Activated naive CD4-positive, alpha-beta T cell treated with anti-CD3 and anti-CD28 coated beads, Interleukin-2, amount 50 U/mL, for 16 hours (primary cell): ENCODE measurements around the gene COL24A1.
"Not testable (repeated sequence)": the region's sequence is repeated elsewhere in the genome, so short reads cannot be mapped to it uniquely, and the experiment has no call there.

Experiments
- DNase-seq: peaks from one replicate; pipeline ENCODE4 v3.0.0-alpha.2; 2020

The COL24A1 gene

GRCh38 chr1:85748120-85748519, 408.5 kb downstream of the COL24A1 start:
- DNase-seq, result no peak

GRCh38 chr1:85746777-85747176, 409.8 kb downstream of the COL24A1 start:
- no peak for DNase-seq

- DNase-seq, result no peak
Observed at GRCh38 chr1:85743814-85744213, 412.8 kb downstream of the COL24A1 start.

DNA sequence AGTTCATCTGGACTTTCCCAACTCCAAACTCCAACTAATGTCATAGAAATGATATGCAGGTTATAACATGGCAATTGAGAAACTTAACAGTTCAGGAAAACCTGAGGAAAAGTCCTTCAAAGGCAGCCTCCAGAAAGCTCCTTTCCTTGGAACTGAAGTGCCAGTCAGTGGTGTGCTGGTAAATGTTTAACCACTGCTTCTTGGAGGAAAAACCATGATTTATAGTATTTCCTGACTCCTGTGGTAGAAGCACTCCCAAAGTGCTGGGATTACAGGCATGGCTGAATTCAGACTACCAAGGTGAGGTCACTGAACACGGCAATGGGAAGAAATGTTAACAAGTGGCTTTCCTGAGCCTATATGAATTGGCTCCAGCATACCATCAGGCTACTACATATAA, 421.6 kb downstream of the COL24A1 start:
- DNase-seq, result no peak

DNA sequence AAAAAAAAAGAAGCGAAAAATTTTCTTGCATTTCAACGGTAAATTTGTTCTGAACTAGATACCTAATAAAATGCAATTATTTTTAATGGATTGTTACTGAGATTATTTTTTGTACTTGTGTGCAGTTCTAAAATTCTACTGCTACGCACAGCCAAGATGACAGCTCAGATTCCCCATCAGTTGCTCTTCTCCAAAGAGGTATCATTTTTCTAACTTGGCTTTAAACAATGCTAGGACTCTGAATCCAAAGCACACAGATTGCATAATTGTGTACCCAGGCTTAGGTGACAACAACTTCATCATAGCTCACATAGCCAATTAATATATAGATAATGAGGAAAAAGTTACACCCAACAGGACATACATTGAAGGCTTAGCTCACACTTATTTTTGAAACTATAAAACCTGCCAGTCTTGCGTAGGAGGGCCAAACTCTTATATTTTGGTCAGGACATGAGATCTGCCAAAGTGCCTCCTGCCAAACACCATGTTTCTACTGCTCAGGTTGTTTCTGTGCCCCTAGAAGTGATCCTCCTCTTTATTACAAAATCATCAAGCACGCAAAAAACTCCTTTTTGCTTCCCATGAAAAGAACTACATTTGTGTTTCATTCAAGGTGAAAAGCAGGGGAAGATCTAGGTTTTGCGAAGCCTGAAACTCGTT, 437.8 kb downstream of the COL24A1 start:
- no peak for DNase-seq

GRCh38 chr1:85714418-85715114, 442.0 kb downstream of the COL24A1 start:
- DNase-seq, result not testable (repeated sequence)

GRCh38 chr1:85708829-85709227, 447.7 kb downstream of the COL24A1 start:
- no peak for DNase-seq

DNA sequence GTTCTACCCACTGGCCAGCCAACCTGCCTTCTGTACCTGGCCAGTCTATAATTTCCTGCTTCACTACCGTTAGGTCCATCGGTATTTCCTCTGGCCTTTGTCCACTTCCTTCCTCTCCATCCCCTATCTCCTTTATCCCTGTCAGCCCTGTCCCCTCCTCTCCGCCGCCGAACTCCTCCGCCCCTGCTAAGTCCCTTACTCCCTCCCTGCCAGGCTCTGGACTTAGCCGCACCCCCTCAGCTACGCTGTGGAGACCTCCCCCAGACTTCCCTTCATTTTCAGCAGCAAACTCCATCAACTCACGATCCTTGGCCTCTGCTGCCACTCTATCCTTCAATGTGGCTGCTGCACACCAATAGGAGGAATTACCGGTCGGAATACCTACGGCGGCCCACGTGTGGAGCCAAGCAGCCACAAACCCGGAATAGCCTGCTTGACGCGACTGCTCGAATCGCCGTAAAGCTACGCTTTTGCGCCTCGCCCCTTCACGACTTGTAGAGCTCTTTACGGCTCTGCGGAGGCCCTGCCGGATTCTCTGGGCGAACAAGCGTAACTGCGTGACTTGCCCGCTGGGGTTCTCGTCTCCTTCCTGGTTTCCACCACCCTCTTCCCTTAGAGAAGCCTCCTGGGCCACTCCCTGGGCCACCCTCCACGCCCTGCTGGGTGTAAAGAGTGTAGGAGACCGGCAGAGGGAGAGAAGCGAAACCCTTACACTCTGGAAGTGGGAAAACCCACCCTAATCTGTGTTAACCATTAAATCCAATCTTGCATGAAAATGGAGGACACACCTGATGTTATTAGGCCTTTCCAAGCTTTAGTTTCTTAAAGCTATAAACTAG, 448.4 kb downstream of the COL24A1 start, which contains the start of gene ZNHIT6:
Gene ZNHIT6, minus strand, starts transcription at position 444 of the 839 bp plus-strand sequence. Its CDS starts 149 bp downstream, at position 295.
- peak; percentile 88 for DNase-seq

- DNase-seq, result no peak
Observed at GRCh38 chr1:85707267-85707989, 449.1 kb downstream of the COL24A1 start.

DNA sequence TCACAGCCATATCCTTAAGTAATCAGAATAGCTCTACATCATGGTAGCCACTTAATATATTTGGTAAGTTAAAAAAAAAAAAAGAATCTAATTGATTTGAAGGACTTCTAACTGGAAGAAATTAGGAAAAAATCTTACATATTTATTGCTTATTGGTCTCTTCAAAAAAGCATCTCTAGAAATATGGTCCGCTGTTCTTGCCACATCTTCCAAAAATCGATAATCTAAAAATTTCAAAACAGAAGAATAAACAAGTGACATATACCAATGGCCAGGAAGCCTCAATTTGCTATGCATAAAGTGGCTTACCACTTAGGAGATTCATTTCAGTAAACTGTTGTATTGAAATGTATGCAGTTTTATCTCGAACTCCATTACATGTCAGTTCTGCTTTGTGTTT, 450.6 kb downstream of the COL24A1 start:
- no peak for DNase-seq

- DNase-seq, result no peak
Observed at GRCh38 chr1:85700422-85700821, 456.1 kb downstream of the COL24A1 start.

GRCh38 chr1:85697895-85698294, 458.7 kb downstream of the COL24A1 start:
- DNase-seq, result no peak

DNA sequence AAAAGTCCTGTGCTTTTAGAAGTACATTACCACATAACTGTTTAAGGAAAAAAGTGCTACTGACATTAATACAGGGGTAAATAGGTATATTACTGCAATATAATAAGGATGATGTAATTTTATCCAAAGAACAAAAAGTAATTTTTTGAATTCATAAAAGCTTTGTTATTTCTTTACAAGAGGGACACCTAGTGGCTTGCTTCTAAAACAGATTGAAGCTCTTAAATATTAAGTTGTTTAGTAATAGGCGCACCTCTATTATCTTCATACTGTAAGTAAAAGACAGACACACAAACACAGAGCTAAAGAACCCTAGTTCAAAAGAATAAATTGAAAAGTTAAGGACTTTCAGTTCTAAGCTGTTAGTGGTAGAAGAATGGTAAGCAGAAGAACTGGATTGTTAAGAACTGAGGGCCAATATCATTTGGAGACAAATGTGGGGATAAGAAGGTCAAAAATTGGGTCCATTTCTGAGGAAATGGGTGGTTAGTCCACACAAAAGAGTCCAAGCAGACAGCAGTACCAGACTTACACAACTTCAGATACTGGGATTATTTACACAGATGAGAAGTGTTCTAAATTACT, 463.8 kb downstream of the COL24A1 start:
- no peak for DNase-seq

GRCh38 chr1:85689775-85690404, 466.7 kb downstream of the COL24A1 start:
- DNase-seq, result no peak

- DNase-seq, result no peak
Observed at GRCh38 chr1:85683292-85684025, 473.1 kb downstream of the COL24A1 start.

DNA sequence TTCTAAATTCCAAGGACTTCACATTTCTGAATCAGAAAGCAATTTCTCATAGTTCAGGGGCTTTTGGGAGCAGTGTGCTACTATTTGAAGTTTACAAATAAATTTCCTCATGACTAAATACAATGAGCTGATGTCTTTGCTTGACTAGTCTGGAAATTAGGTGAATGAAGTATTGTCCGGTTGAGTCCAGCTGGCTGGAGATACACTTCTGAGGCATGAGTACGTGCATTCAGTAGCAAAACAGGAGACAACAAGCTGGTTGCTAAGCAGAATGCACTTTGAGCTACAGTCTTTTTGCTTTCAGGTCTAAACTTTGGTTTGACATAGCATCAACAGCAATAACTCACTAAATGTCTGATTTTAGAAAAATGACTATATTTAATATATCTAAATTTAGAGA, 475.5 kb downstream of the COL24A1 start:
- no peak for DNase-seq
